Measurements from ENCODE around the gene IRX2. TPM values are rescaled to one million over a fixed set of nuclear protein-coding genes. Genes with fewer than 3 reads are reported as not detected.

Gene IRX2
- total and polyA plus RNA-seq, 4 donors = 0.20 to 0.27 TPM; not detected in 2

DNA sequence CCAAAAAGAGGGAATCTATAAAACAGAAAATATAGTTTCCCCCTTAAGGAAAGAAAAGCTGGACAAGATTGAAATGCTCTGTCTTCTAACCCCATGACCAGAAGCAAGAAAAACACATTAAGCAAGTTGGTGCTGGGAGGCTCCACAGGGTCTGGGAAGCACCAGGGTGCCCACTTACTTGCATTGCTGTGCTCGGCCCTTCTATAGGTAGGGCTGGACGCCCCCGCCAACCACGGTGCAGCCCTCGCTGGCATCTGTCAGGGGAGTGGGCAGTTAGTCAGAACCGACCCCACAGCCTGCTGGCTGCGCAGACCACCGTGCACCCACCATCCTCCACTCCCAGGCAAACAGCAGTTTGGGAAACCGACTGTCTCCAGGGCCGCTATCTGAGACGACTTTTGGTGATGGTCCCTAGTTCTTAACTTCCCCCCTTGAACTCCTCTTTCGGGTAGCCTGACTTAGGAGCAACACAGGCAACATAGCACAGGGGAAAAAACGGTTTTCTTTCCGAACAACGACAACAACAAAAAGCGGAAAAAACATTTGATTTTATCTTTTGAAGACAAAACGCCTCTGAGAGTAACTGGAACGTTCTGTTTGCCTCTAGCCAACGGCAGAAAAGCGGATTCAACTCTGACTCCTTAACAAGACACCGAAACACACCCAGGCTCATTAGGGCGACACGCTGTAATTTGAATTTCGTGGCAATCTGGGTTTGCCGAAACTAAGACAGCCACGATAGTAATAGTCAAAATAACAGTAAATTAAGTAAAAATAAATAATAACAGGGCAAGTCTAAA, 3.9 kb downstream of the IRX2 start:
- intact Hi-C loops (cut with DNase I) = no loop called here
- no peak for ATAC-seq (ENCODE audit: low FRiP score)
- DNase-seq = no peak
- Histone ChIP-seq H3K4me3 (ENCODE audit: low read length in 2 of 2) (no peak overlapping the region), H3K4me1 (ENCODE audit: control insufficient read depth in 1 of 2, insufficient read depth in 2 of 2, low read length in 2 of 2) (no peaks in the 10 kb centered on the region), H3K9me3 (ENCODE audit: control insufficient read depth, low read length) (peaks cover 1% of the 10 kb centered on the region), H3K27ac (ENCODE audit: low read depth in 1 of 2, low read length in 2 of 2) (no peak overlapping the region), H3K36me3 (ENCODE audit: control insufficient read depth in 1 of 2, insufficient read depth in 2 of 2, low read length in 1 of 2) (no peaks in the 10 kb centered on the region), H3K27me3 (ENCODE audit: control insufficient read depth in 1 of 2, insufficient read depth in 2 of 2, low read length in 1 of 2) (no peaks in the 10 kb centered on the region)
- WGBS, 2 donors = 14 to 22% methylated on average over 26 of the region's 26 CpGs

DNA sequence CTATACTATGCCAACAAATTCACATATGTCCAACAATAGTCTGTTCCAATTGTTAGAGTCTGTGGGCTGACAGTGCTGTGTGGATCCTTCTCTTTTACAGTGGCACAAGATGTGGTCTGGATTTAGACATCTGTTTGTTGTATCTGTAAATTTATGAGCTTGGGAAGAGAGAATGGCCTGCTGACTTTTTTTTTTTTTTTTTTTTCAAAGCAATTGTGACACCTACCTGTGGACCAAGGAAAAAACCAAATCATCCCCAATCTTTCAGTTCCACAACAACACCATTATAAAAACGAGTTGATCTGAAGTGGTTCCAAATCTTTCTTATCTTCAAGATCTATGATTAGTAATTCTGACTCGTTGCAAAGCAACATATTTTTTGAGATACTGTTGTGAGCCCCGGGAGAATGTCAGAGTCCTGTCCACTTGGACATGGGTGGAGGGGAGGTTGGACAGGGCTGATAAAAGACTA, 4.9 kb downstream of the IRX2 start:
- H3K27ac ChIP-seq (ENCODE audit: low read depth in 1 of 2, low read length in 2 of 2) = no peak overlapping the region
- WGBS, 2 donors = 27 to 33% methylated on average over 3 of the region's 3 CpGs
- no peak for ATAC-seq (ENCODE audit: low FRiP score)
- no peaks in the 10 kb centered on the region for H3K4me1 ChIP-seq (ENCODE audit: control insufficient read depth in 1 of 2, insufficient read depth in 2 of 2, low read length in 2 of 2)
- H3K4me3 ChIP-seq (ENCODE audit: low read length in 2 of 2) = no peak overlapping the region
- intact Hi-C loops (cut with DNase I) = no loop called here
- DNase-seq = no peak
- no peaks in the 10 kb centered on the region for H3K27me3 ChIP-seq (ENCODE audit: control insufficient read depth in 1 of 2, insufficient read depth in 2 of 2, low read length in 1 of 2)
- peaks cover 1% of the 10 kb centered on the region for H3K9me3 ChIP-seq (ENCODE audit: control insufficient read depth, low read length)
- no peaks in the 10 kb centered on the region for H3K36me3 ChIP-seq (ENCODE audit: control insufficient read depth in 1 of 2, insufficient read depth in 2 of 2, low read length in 1 of 2)

DNA sequence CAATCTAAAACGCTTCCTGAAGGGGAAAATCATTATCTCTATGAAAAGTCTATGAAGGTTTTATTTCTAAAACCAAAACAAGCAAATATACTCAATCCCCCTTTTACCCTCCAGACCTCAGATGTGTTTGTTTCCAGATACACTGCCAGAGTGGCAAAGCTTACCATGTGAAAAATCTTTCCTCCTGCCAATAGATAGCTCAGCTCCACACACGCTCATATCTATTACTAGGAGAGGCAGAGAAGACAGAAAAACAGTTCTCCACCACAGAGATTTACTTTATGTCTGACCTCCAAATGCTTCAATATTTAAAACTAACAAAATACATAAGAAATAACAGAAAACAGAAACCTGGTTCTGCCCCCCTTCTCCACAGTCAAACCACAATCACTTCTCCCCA, 7.0 kb downstream of the IRX2 start:
- Histone ChIP-seq H3K4me1 (ENCODE audit: control insufficient read depth in 1 of 2, insufficient read depth in 2 of 2, low read length in 2 of 2) (no peaks in the 10 kb centered on the region), H3K27ac (ENCODE audit: low read depth in 1 of 2, low read length in 2 of 2) (no peak overlapping the region), H3K4me3 (ENCODE audit: low read length in 2 of 2) (no peak overlapping the region), H3K36me3 (ENCODE audit: control insufficient read depth in 1 of 2, insufficient read depth in 2 of 2, low read length in 1 of 2) (no peaks in the 10 kb centered on the region), H3K27me3 (ENCODE audit: control insufficient read depth in 1 of 2, insufficient read depth in 2 of 2, low read length in 1 of 2) (no peaks in the 10 kb centered on the region), H3K9me3 (ENCODE audit: control insufficient read depth, low read length) (peaks cover 1% of the 10 kb centered on the region)
- 24 to 46% methylated on average over 2 of the region's 2 CpGs for WGBS, 2 donors
- intact Hi-C loops (cut with DNase I) = no loop called here
- DNase-seq (no peak), ATAC-seq (ENCODE audit: low FRiP score) (no peak)

DNA sequence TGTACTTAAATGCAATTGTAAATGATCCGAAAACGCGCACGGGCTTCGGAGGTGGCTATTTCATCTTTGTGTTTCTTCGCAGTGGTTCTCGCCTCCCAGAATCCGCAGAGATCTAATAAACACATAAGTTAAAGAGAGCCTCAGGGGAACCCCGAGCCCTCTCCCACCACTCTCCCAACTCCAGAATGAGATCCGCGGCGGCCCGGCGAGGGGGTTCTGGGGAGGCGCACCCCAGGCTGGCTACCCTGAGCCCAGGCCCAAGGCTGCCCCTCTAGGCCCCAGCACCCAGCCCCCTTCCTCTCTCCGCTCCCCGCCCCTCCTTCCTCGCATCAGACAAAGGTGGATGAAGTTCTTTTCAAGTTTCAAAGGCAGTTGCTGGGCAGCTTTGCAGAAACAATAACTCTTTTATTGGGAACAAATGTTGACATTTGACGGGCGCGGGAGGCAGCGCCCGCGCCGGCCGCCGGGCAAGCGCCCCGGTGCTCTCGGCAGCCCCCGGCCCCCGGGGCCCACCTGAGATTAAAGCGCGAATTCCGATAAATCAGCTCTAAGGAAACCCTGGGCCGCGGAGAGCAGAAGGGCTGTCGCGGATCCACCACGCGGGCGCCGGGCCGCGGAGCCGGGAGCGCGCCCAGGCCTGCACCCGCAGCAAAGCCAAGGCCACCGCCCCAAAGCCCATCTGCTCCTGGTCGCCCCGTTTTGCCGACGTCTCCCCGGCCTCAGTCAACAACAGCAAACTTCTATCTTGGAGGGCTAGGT, 8.4 kb downstream of the IRX2 start:
- WGBS, 2 donors = 11 to 14% methylated on average over 47 to 55 of the region's 55 CpGs
- Histone ChIP-seq H3K36me3 (ENCODE audit: control insufficient read depth in 1 of 2, insufficient read depth in 2 of 2, low read length in 1 of 2) (no peaks in the 10 kb centered on the region), H3K4me1 (ENCODE audit: control insufficient read depth in 1 of 2, insufficient read depth in 2 of 2, low read length in 2 of 2) (no peaks in the 10 kb centered on the region), H3K27me3 (ENCODE audit: control insufficient read depth in 1 of 2, insufficient read depth in 2 of 2, low read length in 1 of 2) (no peaks in the 10 kb centered on the region), H3K4me3 (ENCODE audit: low read length in 2 of 2) (no peak overlapping the region), H3K27ac (ENCODE audit: low read depth in 1 of 2, low read length in 2 of 2) (no peak overlapping the region), H3K9me3 (ENCODE audit: control insufficient read depth, low read length) (peaks cover 1% of the 10 kb centered on the region)
- no peak for ATAC-seq (ENCODE audit: low FRiP score)
- DNase-seq = no peak
- intact Hi-C loops (cut with DNase I) = no loop called here

DNA sequence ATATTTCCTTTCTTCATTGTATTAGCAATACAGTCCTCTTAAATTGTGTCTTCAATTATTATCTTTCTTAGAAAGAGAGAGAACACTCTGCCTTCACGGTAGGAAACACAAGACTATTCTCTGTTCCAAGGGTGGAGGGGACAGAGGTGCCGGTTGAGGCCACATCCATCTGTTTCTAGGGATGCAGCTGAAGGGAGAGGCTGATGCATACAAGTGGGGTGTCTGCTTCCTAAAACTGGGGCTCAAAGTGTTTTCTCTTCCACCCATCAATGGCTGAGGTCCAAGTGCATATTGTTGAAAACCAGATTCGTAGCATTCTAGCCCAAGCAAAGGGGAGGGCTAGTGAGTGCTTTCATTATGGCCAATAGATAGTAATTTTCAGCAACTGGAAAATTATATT, 9.5 kb downstream of the IRX2 start:
- ATAC-seq (ENCODE audit: low FRiP score) (no peak), DNase-seq (no peak)
- Histone ChIP-seq H3K27me3 (ENCODE audit: control insufficient read depth in 1 of 2, insufficient read depth in 2 of 2, low read length in 1 of 2) (no peaks in the 10 kb centered on the region), H3K4me1 (ENCODE audit: control insufficient read depth in 1 of 2, insufficient read depth in 2 of 2, low read length in 2 of 2) (no peaks in the 10 kb centered on the region), H3K36me3 (ENCODE audit: control insufficient read depth in 1 of 2, insufficient read depth in 2 of 2, low read length in 1 of 2) (no peaks in the 10 kb centered on the region), H3K27ac (ENCODE audit: low read depth in 1 of 2, low read length in 2 of 2) (no peak overlapping the region), H3K4me3 (ENCODE audit: low read length in 2 of 2) (no peak overlapping the region), H3K9me3 (ENCODE audit: control insufficient read depth, low read length) (peaks cover 2% of the 10 kb centered on the region)
- intact Hi-C loops (cut with DNase I) = no loop called here
- 22 to 33% methylated on average over 3 of the region's 3 CpGs for WGBS, 2 donors

DNA sequence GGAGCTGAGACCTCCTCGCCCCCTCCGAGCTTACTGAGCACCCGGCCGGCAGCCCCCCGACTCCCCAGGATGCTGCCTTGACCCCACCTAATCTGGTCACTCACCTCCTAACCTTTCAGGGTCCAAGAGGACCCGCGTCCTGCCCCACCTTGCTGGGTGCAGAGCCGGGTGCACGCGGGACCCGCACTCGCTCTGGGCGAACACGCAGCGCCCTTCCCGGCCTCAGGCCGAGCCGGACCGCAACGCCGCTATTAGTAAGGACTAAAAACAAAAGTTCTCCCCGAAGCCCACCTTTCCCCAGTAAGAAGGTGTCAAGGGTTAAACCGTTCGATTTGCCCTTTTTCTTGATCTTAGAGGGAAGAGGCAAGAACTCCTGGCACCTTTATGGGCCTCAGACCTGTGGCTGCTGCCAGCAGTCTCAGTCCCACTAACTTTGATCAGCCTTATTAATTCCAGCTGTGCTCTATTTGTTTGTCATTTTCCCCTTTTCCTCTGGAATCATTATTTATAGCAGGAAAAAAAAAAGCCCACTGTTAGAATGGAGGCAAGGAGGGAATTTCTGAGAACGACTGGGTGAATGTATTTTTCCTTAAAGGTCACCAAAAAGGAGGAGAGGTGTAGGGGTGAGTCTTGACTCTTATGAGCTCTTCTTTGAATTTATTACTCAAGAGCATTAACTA, 10.5 kb downstream of the IRX2 start:
- 15 to 19% methylated on average over 25 of the region's 25 CpGs for WGBS, 2 donors
- H3K36me3 ChIP-seq (ENCODE audit: control insufficient read depth in 1 of 2, insufficient read depth in 2 of 2, low read length in 1 of 2) = no peaks in the 10 kb centered on the region
- H3K9me3 ChIP-seq (ENCODE audit: control insufficient read depth, low read length) = peaks cover 4% of the 10 kb centered on the region
- ATAC-seq (ENCODE audit: low FRiP score) (no peak), DNase-seq (no peak)
- no peaks in the 10 kb centered on the region for H3K4me1 ChIP-seq (ENCODE audit: control insufficient read depth in 1 of 2, insufficient read depth in 2 of 2, low read length in 2 of 2)
- intact Hi-C loops (cut with DNase I) = no loop called here
- H3K27ac ChIP-seq (ENCODE audit: low read depth in 1 of 2, low read length in 2 of 2) = no peak overlapping the region
- H3K27me3 ChIP-seq (ENCODE audit: control insufficient read depth in 1 of 2, insufficient read depth in 2 of 2, low read length in 1 of 2) = no peaks in the 10 kb centered on the region
- H3K4me3 ChIP-seq (ENCODE audit: low read length in 2 of 2) = no peak overlapping the region

DNA sequence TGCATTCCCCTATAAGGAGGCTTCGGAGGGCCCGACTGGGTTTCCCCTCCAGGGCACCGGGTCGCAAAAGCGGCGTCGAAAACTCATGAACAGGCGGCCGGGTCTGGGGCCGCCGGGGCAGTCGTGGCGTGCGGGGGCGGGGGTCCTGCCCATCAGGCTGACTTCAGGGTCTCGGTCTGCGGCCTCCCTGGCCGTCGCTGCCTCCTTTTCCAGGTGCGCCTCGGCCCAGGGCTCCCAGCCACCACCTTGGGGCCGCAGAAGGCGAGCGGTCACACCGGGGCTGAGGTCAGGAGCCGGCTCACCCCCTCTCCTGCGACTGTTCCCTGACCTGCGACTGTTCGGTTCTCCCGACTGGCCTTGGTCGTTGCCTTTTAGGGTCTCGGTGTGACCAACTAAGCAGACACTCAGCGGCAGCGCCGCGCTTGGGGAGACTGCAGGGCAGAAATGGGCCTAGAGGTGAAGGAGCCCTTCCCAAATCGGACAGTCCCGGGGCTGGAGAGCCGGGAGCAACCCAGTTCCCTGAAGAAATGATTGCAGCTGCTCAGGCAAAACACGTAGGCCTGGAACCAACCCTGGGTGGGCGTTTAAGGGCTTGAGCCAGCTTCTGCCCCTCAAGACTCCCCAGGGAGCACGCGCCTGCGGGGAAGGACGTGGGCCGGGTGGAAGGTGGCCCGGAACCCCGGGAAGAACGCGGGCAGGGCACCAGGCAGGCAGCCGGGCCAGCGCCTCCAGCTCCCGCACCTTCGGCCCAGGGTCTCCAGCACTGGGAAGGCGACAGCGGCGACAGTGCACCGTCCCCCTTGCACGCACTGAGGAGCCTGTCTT, 11.2 kb downstream of the IRX2 start:
- WGBS, 2 donors = 9 to 13% methylated on average over 39 to 59 of the region's 59 CpGs
- intact Hi-C loops (cut with DNase I) = no loop called here
- Histone ChIP-seq H3K36me3 (ENCODE audit: control insufficient read depth in 1 of 2, insufficient read depth in 2 of 2, low read length in 1 of 2) (no peaks in the 10 kb centered on the region), H3K27ac (ENCODE audit: low read depth in 1 of 2, low read length in 2 of 2) (no peak overlapping the region), H3K27me3 (ENCODE audit: control insufficient read depth in 1 of 2, insufficient read depth in 2 of 2, low read length in 1 of 2) (no peaks in the 10 kb centered on the region), H3K4me3 (ENCODE audit: low read length in 2 of 2) (no peak overlapping the region), H3K9me3 (ENCODE audit: control insufficient read depth, low read length) (peaks cover 4% of the 10 kb centered on the region), H3K4me1 (ENCODE audit: control insufficient read depth in 1 of 2, insufficient read depth in 2 of 2, low read length in 2 of 2) (no peaks in the 10 kb centered on the region)
- no peak for DNase-seq
- ATAC-seq (ENCODE audit: low FRiP score) = no peak

DNA sequence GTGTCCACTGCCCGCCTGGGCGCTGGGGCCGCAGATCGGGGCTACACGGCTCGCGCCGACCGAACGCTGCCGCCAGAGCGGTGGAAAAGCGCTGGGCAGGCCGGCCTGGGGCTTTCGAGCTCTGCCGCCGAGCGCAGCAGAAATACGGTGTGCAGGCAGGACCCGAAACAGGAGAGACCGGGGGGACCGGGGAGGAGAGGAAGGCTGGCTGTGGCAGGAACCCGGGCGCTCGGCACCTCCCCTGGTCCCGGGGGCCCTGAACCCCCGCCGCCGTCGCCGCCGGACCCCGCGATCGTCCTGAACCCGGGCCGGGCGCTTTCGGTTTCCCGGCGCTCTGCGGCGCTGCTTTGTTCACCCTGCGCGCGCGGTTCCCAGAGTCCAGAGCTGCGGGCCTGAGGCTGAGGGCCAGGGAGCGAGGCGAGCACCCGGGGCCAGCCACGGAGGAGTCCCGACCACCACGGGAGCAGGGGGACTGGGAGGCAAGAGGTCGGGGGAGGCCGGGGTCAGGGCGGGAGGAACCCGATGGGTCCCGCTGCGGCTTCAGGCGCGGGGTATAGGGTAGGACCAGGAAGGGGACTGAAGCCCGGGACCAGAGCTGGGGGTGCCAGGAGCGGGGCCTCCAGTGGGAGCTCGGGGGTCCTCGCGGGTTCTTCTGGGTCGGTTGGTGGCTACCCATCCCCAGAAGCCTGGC, 12.0 kb downstream of the IRX2 start:
- no peak overlapping the region for H3K27ac ChIP-seq (ENCODE audit: low read depth in 1 of 2, low read length in 2 of 2)
- WGBS, 2 donors = 1% methylated on average over 68 of the region's 68 CpGs
- H3K4me3 ChIP-seq (ENCODE audit: low read length in 2 of 2) = peak overlapping the region; percentile 37 to 38
- intact Hi-C loops (cut with DNase I) = no loop called here
- ATAC-seq (ENCODE audit: low FRiP score) (peak; percentile 31), DNase-seq (no peak)
- H3K9me3 ChIP-seq (ENCODE audit: control insufficient read depth, low read length) = peaks cover 4% of the 10 kb centered on the region
- no peaks in the 10 kb centered on the region for H3K36me3 ChIP-seq (ENCODE audit: control insufficient read depth in 1 of 2, insufficient read depth in 2 of 2, low read length in 1 of 2)
- H3K4me1 ChIP-seq (ENCODE audit: control insufficient read depth in 1 of 2, insufficient read depth in 2 of 2, low read length in 2 of 2) = no peaks in the 10 kb centered on the region
- H3K27me3 ChIP-seq (ENCODE audit: control insufficient read depth in 1 of 2, insufficient read depth in 2 of 2, low read length in 1 of 2) = no peaks in the 10 kb centered on the region
